GM19452 (cell line): Measurements from ENCODE around the gene AACS.

Experiments used
- ATAC-seq: cut with Tn5 transposase; IDR thresholded peaks from one replicate; pipeline ENCODE4 v1.9.1; 2021; ENCODE audit not compliant: unreplicated experiment

The AACS gene

GRCh38 chr12:125149160-125150108 is 84.2 kb downstream of the AACS start:
- ATAC-seq, result peak; percentile 97

DNA sequence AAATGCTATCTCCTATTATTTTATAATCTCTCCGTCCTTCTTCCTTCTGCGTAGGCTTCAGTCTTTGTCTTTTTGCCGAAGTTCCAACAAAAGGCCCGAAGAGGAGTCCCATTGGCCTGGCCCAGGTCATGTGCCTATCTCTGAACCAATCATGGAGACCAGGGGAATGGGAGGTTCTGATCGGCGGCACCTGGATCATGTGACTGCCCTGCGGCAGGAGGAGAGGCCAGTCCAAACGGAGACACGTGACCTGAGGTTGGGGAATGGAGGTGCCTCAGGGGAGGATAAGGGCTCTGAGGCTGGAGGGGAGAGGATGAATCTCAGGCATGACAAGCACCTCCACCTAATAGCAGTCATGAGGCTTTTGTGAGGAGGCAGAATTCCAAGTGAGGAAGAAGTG is 86.0 kb downstream of the AACS start:
- no peak for ATAC-seq

- no peak for ATAC-seq
These were observed 87.2 kb downstream of the AACS start for GRCh38 chr12:125152463-125152862.

- ATAC-seq, result no peak
These were observed 90.1 kb downstream of the AACS start for GRCh38 chr12:125155366-125155765.

DNA sequence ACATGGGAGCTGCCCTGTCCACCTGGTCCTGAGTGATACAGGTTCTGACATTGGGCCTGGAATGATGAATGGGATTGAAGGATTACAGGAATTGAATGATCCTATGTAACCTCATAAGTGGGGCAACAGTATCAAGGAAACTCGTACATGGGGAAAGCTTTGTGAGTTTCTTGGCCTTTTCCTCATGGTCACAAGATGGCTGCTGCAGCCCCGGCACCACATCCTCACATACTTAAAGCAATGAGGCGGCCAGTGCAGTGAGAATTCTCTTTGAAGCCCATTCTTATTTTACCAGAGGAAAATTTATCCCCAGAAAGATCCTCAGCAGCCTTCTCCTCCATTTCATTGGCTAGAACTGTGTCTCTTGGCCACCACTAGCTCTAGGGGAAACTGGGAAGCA is 91.9 kb downstream of the AACS start:
- ATAC-seq, result no peak

DNA sequence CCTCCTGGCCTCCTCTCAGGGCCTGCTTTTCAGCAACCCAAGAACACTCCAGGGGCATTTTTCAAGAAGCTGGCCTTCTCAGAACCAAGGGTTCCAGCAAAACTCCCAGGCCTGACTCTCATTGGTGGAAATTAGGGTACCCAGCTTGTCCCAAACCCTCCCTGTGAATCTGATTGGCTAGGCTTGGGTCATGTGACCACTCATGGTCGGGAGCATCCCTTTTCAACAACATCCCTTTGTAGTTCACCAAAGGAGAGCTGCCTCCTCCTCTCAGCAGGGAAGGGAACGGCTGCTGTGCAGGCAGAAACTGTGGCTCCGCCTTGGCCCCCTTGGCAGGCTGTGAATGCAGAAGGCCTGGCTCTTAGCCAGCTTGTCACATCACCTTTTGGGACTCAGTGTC is 94.5 kb downstream of the AACS start:
- no peak for ATAC-seq

GRCh38 chr12:125160281-125160955 is 95.2 kb downstream of the AACS start:
- no peak for ATAC-seq

- no peak for ATAC-seq
These were observed 96.4 kb downstream of the AACS start for GRCh38 chr12:125161712-125162022.

- no peak for ATAC-seq
These were observed 97.3 kb downstream of the AACS start for GRCh38 chr12:125162489-125163028.

- ATAC-seq, result no peak
These were observed 97.9 kb downstream of the AACS start for GRCh38 chr12:125163148-125163547.

GRCh38 chr12:125164541-125164940 is 99.3 kb downstream of the AACS start:
- no peak for ATAC-seq

DNA sequence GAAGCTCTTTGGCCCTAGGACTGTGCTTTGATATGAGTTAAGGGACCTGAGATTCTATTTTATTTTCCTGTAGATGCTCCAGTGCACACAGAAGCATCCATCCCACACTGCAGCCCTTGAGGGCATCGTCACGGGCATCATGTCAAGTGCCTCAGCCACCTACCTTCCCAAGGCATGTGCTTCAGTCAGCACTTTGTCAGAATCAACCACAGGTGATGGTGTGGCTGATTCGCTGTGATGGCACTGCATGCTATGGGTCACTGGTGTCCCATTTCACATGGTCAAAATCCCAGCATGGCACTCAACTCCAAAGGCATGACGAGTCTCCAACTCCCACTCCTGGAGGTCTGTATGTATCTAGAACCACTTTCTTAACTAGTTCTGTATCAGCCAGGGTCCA is 100.8 kb downstream of the AACS start:
- ATAC-seq, result no peak

GRCh38 chr12:125167658-125168057 is 102.4 kb downstream of the AACS start:
- ATAC-seq, result no peak

DNA sequence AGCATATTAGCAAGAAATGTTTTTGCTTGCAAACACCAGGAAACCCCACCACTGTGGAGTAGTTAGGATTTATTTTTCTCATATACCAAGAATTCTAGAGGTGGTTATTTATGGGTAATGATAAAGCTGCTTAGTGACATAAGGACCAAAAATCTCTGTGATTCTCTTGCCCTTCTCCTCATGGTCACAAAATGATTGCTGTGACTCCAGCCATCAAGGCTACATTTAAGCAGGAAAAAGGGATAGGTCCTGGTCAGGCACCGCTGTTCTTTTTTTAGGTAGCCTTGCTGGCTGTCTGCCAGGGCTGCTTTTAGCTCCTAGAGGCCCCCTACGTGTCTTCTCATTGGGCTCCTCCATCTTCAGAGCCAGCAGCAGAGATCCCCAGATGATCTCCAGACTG is 104.2 kb downstream of the AACS start:
- ATAC-seq, result no peak

DNA sequence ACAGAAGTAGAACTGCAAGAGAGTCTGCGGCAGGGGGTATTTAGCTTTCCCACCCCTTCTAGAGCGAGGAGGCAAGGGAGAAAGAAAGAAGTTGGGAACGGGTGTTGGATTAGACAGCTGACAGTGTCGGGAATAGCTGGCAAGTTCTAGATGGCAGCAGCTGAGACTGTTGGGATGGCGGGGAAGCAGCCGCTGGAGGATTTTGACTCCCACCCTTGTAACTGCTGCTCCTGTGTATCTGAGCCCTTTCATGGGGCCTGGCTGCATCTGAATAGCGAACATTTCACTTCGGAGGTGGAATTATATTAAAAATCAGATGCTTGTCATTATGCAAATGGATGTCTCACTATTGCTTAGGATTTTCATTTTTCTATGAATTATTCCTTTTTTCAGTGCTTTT is 104.6 kb downstream of the AACS start:
- no peak for ATAC-seq

GRCh38 chr12:125171267-125171666 is 106.0 kb downstream of the AACS start:
- no peak for ATAC-seq

DNA sequence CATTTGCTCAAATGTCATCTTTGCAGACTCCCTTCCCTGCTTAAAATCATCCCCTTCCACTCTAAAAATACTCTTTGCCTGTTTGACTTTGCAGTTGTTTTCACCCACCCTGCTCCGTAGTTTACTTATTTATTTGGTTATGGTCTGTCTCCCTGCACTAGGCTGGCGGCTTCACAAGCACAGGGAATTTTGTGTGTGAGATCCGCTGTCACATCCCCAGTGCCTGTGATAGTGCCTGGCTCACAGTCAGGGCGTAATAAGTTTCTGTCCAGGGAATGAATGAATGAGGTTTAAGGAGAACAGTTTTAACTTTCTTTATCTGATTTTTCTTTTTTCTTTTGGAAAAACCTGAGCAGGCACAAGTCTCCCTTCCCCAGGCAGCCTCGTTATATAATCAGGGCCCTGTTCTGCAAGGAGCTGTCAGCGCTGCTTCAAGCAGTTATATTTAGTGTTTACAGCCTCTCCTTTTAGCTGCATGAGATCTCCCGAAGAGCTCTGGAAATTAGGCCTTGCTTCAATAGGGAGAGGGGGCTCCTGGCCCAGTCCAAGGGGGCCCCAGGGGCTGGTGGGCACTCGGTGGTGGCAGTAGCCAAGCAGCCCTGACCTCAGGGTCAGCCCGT is 107.1 kb downstream of the AACS start:
- ATAC-seq, result no peak

GRCh38 chr12:125175576-125175975 is 110.3 kb downstream of the AACS start:
- ATAC-seq, result no peak

DNA sequence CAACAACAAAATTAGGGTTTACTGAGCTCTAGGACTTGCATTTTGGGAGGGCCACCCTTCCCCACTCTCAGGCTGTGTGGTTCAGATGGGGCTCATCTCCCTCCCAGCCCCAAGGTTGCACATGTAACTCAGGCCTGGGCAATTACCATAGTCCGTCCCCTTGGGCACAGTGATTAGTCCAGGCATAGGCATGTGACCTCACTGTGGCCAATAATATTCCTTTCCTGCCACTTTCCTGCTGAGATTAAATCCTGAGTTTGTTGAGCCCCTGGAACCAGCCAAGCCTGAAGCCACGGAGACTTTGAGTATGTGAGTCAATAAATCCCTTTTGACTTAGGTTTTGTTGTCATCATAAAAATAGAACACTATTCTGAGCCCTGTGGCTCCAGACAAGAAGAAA is 113.0 kb downstream of the AACS start:
- ATAC-seq, result no peak

- ATAC-seq, result no peak
These were observed 114.9 kb downstream of the AACS start for GRCh38 chr12:125180144-125180543.

DNA sequence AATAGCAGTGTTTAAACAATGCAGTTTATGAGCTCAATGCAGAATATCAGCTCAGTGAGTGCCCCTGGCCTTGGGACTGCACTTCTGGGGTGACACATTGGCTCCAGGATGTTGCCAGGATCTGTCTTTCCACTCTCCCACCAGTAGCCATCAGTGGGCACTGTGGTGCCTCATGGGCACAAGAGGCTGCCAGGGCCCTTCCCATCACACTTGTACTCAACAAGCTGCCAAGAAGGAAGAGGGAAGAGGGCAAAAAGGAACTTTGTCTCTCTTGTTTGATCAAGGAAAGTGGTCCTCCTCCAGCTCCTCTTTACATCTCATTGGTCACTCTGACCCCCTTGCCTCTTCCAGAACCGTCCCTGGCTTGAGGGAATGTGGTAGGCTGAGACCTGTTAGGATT is 115.9 kb downstream of the AACS start:
- ATAC-seq, result no peak
